Activated CD4-positive, alpha-beta T cell treated with anti-CD3 and anti-CD28 coated beads, Interleukin-2, amount 50 U/mL, for 48 hours (primary cell): ENCODE data around the gene AHSG.

Experiments used
- DNase-seq, 2 experiments: peaks; one replicate each; pipeline ENCODE4 v3.0.0-alpha.2; 2020

Gene AHSG

GRCh38 chr3:186594591-186595113, 18.2 kb upstream of the AHSG start:
- DNase-seq = no peak

- no peak for DNase-seq
Measured at GRCh38 chr3:186596568-186597287, 16.1 kb upstream of the AHSG start.

GRCh38 chr3:186598108-186598784, 14.6 kb upstream of the AHSG start:
- no peak for DNase-seq

GRCh38 chr3:186598794-186599141, 14.1 kb upstream of the AHSG start:
- no peak for DNase-seq

GRCh38 chr3:186599142-186599784, 13.6 kb upstream of the AHSG start:
- DNase-seq = no peak

- DNase-seq = no peak
Measured at GRCh38 chr3:186599785-186600166, 13.1 kb upstream of the AHSG start.

GRCh38 chr3:186600896-186601295, 12.0 kb upstream of the AHSG start:
- DNase-seq = no peak

- DNase-seq = no peak
Measured at GRCh38 chr3:186603159-186603558, 9.7 kb upstream of the AHSG start.

GRCh38 chr3:186605078-186605477, 7.8 kb upstream of the AHSG start:
- no peak for DNase-seq

GRCh38 chr3:186605561-186606545, 7.0 kb upstream of the AHSG start:
- DNase-seq = no peak

GRCh38 chr3:186608624-186609215, 4.1 kb upstream of the AHSG start:
- DNase-seq = no peak

GRCh38 chr3:186609247-186609868, 3.5 kb upstream of the AHSG start:
- DNase-seq = peak in 1 of 2 experiments; percentile 13

GRCh38 chr3:186612065-186612464, 795 bp upstream of the AHSG start:
- DNase-seq = no peak

GRCh38 chr3:186613637-186614265, 891 bp downstream of the AHSG start:
- no peak for DNase-seq

- no peak for DNase-seq
Measured at GRCh38 chr3:186614266-186614596, 1.4 kb downstream of the AHSG start.

- peak; percentile 79 to 86 for DNase-seq
Measured at GRCh38 chr3:186614597-186615483, 2.0 kb downstream of the AHSG start.

- no peak for DNase-seq
Measured at GRCh38 chr3:186616299-186616617, 3.4 kb downstream of the AHSG start.

- DNase-seq = peak; percentile 88 to 91
Measured at GRCh38 chr3:186617036-186617946, 4.4 kb downstream of the AHSG start.

GRCh38 chr3:186618318-186618938, 5.6 kb downstream of the AHSG start:
- no peak for DNase-seq
